GM23338 (cell line): ENCODE measurements around the gene SEC14L3. TPM values are rescaled to one million over a fixed set of nuclear protein-coding genes. Genes with fewer than 3 reads are reported as not detected.
"Not testable (repeated sequence)": the region's sequence is repeated elsewhere in the genome, so short reads cannot be mapped to it uniquely, and the experiment has no call there.

Experiments
- ATAC-seq: fragments of 200-7000 bp; cut with Tn5 transposase; 3 replicates; pipeline ENCODE4 v1.9.1; 2020
- DNase-seq: peaks from one replicate; pipeline ENCODE4 v3.0.0-alpha.2; 2015; ENCODE audit warnings: low spot score
- H2AFZ ChIP-seq: fragments of 200-600 bp; sonication (generic); 2 replicates; pipeline ENCODE4 v1.8.0; 2016; ENCODE audit warnings: antibody characterized with exemption, mild to moderate bottlenecking, moderate library complexity
- H3F3A ChIP-seq: fragments of 200-600 bp; sonication (generic); replicated peaks from 2 replicates; pipeline ENCODE4 v1.8.0; 2017; ENCODE audit warnings: antibody characterized with exemption, mixed run types, low read depth
- H3K27ac ChIP-seq: fragments of 200-600 bp; sonication (generic); 2 replicates; pipeline ENCODE4 v1.6.1; 2016; ENCODE audit warnings: low read depth
- H3K27me3 ChIP-seq: fragments of 200-600 bp; sonication (generic); 2 replicates; pipeline ENCODE4 v1.8.0; 2016; ENCODE audit warnings: mild to moderate bottlenecking, mixed run types, moderate library complexity; ENCODE audit not compliant: insufficient read depth
- H3K36me3 ChIP-seq: fragments of 200-600 bp; sonication (generic); 2 replicates; pipeline ENCODE4 v1.8.0; 2016; ENCODE audit warnings: mild to moderate bottlenecking; ENCODE audit not compliant: insufficient read depth
- H3K4me1 ChIP-seq: fragments of 200-600 bp; sonication (generic); 2 replicates; pipeline ENCODE4 v1.8.0; 2016; ENCODE audit warnings: mild to moderate bottlenecking, moderate library complexity; ENCODE audit not compliant: insufficient read depth
- H3K4me2 ChIP-seq: fragments of 200-600 bp; sonication (generic); 2 replicates; pipeline ENCODE4 v1.7.1; 2017; ENCODE audit warnings: mixed run types
- H3K4me3 ChIP-seq: fragments of 200-600 bp; sonication (generic); 2 replicates; pipeline ENCODE4 v1.6.1; 2016; ENCODE audit warnings: mixed run types
- H3K79me2 ChIP-seq: fragments of 200-600 bp; sonication (generic); replicated peaks from 2 replicates; pipeline ENCODE4 v1.8.0; 2017; ENCODE audit warnings: mild to moderate bottlenecking; ENCODE audit not compliant: insufficient read depth
- H3K9me2 ChIP-seq: fragments of 200-600 bp; sonication (generic); 2 replicates; pipeline ENCODE4 v1.8.0; 2017; ENCODE audit not compliant: insufficient read depth
- H4K20me1 ChIP-seq: fragments of 200-600 bp; sonication (generic); replicated peaks from 2 replicates; pipeline ENCODE4 v1.8.0; 2017; ENCODE audit warnings: mild to moderate bottlenecking; ENCODE audit not compliant: insufficient read depth
- H3K27ac Mint-ChIP-seq: 2 replicates; pipeline ENCODE4 v1.8.0; 2020; ENCODE audit warnings: inconsistent platforms, mild to moderate bottlenecking, moderate library complexity, mixed read lengths
- H3K27me3 Mint-ChIP-seq: 3 replicates; pipeline ENCODE4 v1.8.0; 2022; ENCODE audit warnings: low read depth, mild to moderate bottlenecking, moderate library complexity, mixed read lengths, inconsistent platforms; ENCODE audit not compliant: insufficient read depth, poor library complexity
- H3K36me3 Mint-ChIP-seq: 3 replicates; pipeline ENCODE4 v1.8.0; 2021; ENCODE audit warnings: low read depth, mild to moderate bottlenecking, inconsistent platforms, moderate library complexity, mixed read lengths
- H3K4me1 Mint-ChIP-seq: 3 replicates; pipeline ENCODE4 v1.8.0; 2020; ENCODE audit warnings: mild to moderate bottlenecking, inconsistent platforms, mixed read lengths
- H3K4me3 Mint-ChIP-seq: 3 replicates; pipeline ENCODE4 v1.8.0; 2021; ENCODE audit warnings: moderate library complexity, mild to moderate bottlenecking, inconsistent platforms, mixed read lengths
- H3K9me3 Mint-ChIP-seq: 3 replicates; pipeline ENCODE4 v1.8.0; 2020; ENCODE audit warnings: moderate library complexity, mild to moderate bottlenecking, inconsistent platforms, mixed read lengths
- REST ChIP-seq: IDR thresholded peaks from one replicate; pipeline ENCODE4 v1.6.1; 2018; ENCODE audit warnings: antibody characterized with exemption; ENCODE audit not compliant: unreplicated experiment
- ZNF462 ChIP-seq: fragments of 250-450 bp; sonication (Bioruptor Pico); IDR thresholded peaks from 2 replicates; pipeline ENCODE4 v1.5.0; 2020; ENCODE audit warnings: mild to moderate bottlenecking, moderate library complexity
- polyA plus RNA-seq: library from polyadenylated mRNA; unstranded; fragments of >200 nt; fragmentation: Nextera tagmentation; extraction: Ambion mirVana; gene quantifications from 2 replicates; pipeline ENCODE4 v1.2.1, GENCODE V29; 2016
- total RNA-seq: library from RNA; depleted of rRNA; stranded (reverse); fragments of >200 nt; shearing (Covaris generic); gene quantifications from 2 replicates; pipeline ENCODE4 v1.2.3, GENCODE V29; 2014

Gene SEC14L3
- total and polyA plus RNA-seq, 2 experiments from 2014 or later = not detected

GRCh38 chr22:30452861-30453260 is 19.0 kb downstream of the SEC14L3 start (continued):
- TF ChIP-seq ZNF462 (CRISPR knock-in tag) (no peak), REST (no peak)

GRCh38 chr22:30451488-30451887 is 20.3 kb downstream of the SEC14L3 start:
- H3K36me3 ChIP-seq, H3K4me3 ChIP-seq, H3K4me2 ChIP-seq, H3K79me2 ChIP-seq, ATAC-seq, H3K27ac Mint-ChIP-seq, H3K9me3 Mint-ChIP-seq, DNase-seq, H4K20me1 ChIP-seq, H3F3A ChIP-seq, H3K4me1 Mint-ChIP-seq, H2AFZ ChIP-seq, H3K9me2 ChIP-seq, H3K27me3 Mint-ChIP-seq, H3K36me3 Mint-ChIP-seq, H3K4me3 Mint-ChIP-seq, H3K4me1 ChIP-seq, H3K27ac ChIP-seq, H3K27me3 ChIP-seq: not testable (repeated sequence)
